GM12878 (cell line): ENCODE results near the gene MSI2. TPM values are rescaled to one million over a fixed set of nuclear protein-coding genes. Genes with fewer than 3 reads are reported as not detected.

Experiments used
- ATAC-seq: fragments of 200-7000 bp; cut with Tn5 transposase; 3 replicates; pipeline ENCODE4 v1.9.1; 2020; ENCODE audit warnings: mild to moderate bottlenecking, moderate library complexity
- BruUV-seq: library from RNA; stranded (reverse); fragments of 400-500 nt; replicated peaks from 2 replicates; lab custom pipeline; 2021; lab: Mats Ljungman, UMichigan
- CTCF ChIA-PET: fragments of 300-600 bp; sonication (Branson Sonifier 250); formaldehyde crosslinking; extraction: SDS; loops from one replicate; lab custom pipeline; 2021; ENCODE audit warnings: inconsistent platforms; lab: Yijun Ruan, JAX
- POLR2A ChIA-PET: fragments of 350-600 bp; formaldehyde crosslinking; extraction: SDS; loops from one replicate; lab custom pipeline; 2021; ENCODE audit warnings: inconsistent platforms; lab: Charles Lee
- RAD21 ChIA-PET: fragments of 300-600 bp; sonication (Branson Sonifier 250); formaldehyde crosslinking; loops from one replicate; lab custom pipeline; 2023; ENCODE audit warnings: antibody characterized with exemption; ENCODE audit not compliant: unreplicated experiment; lab: Charles Lee
- SMC1A ChIA-PET: fragments of 300-600 bp; sonication (Branson Sonifier 250); formaldehyde crosslinking; loops from one replicate; lab custom pipeline; 2023; ENCODE audit not compliant: unreplicated experiment, uncharacterized antibody; lab: Charles Lee
- DNase-seq: peaks from one replicate; pipeline ENCODE4 v3.0.0-alpha.2; 2011; ENCODE audit warnings: low read depth, low spot score
- FAIRE-seq: peaks from 3 replicates; lab custom pipeline; 2011; peaks lifted over from hg19 to GRCh38; lab: Jason Lieb, UNC
- H2AFZ ChIP-seq: 2 replicates; pipeline ENCODE4 v1.6.0; 2011; ENCODE audit warnings: low read depth, low read length, control low read depth; ENCODE audit not compliant: control insufficient read depth
- H3K27ac ChIP-seq: 2 replicates; pipeline ENCODE4 v1.5.1; 2011; ENCODE audit warnings: control low read depth; ENCODE audit not compliant: control insufficient read depth, insufficient read depth
- H3K27me3 ChIP-seq, 2 experiments: replicated peaks in 1 of 2; 2 replicates each; pipeline versions ENCODE4 v1.6.0 to v1.6.1; 2011; ENCODE audit warnings: low read length in 1 of 2; ENCODE audit not compliant: control insufficient read depth in 2 of 2, insufficient read depth in 2 of 2
- H3K36me3 ChIP-seq, 2 experiments: 2 replicates each; pipeline ENCODE4 v1.5.1; 2011; ENCODE audit warnings: low read length in 1 of 2; ENCODE audit not compliant: control insufficient read depth in 2 of 2, insufficient read depth in 2 of 2
- H3K4me1 ChIP-seq: 2 replicates; pipeline ENCODE4 v1.6.1; 2011; ENCODE audit warnings: mild to moderate bottlenecking, low read length, moderate library complexity, mixed read lengths; ENCODE audit not compliant: control insufficient read depth, insufficient read depth
- H3K4me2 ChIP-seq: 2 replicates; pipeline ENCODE4 v1.6.0; 2011; ENCODE audit warnings: control low read depth; ENCODE audit not compliant: control insufficient read depth, insufficient read depth
- H3K4me3 ChIP-seq: fragments of 200-600 bp; sonication (generic); 2 replicates; pipeline ENCODE4 v1.5.1; 2016
- H3K79me2 ChIP-seq: 2 replicates; pipeline ENCODE4 v1.6.0; 2011; ENCODE audit warnings: low read length; ENCODE audit not compliant: control insufficient read depth, insufficient read depth
- H3K9ac ChIP-seq: 2 replicates; pipeline ENCODE4 v1.8.0; 2011; ENCODE audit warnings: low read length, control low read depth, mixed read lengths; ENCODE audit not compliant: control insufficient read depth, insufficient read depth
- H3K9me3 ChIP-seq: replicated peaks from 3 replicates; pipeline ENCODE4 v1.5.1; 2011; ENCODE audit warnings: mild to moderate bottlenecking, low read length; ENCODE audit not compliant: control insufficient read depth, insufficient read depth
- H4K20me1 ChIP-seq: 2 replicates; pipeline ENCODE4 v1.6.0; 2011; ENCODE audit not compliant: control insufficient read depth, insufficient read depth
- CREM ChIP-seq: IDR thresholded peaks from 2 replicates; pipeline ENCODE4 v1.6.1; 2014; ENCODE audit warnings: antibody characterized with exemption, low read depth
- E4F1 ChIP-seq: fragments of 450-650 bp; IDR thresholded peaks from 2 replicates; pipeline ENCODE4 v1.6.1; 2018; ENCODE audit warnings: borderline replicate concordance, mild to moderate bottlenecking; ENCODE audit not compliant: partially characterized antibody
- KAT2A ChIP-seq: conservative IDR thresholded peaks from 2 replicates; pipeline ENCODE4 v1.6.1; 2011; ENCODE audit warnings: low read depth, low read length; ENCODE audit not compliant: control insufficient read depth
- MTA2 ChIP-seq: fragments of 450-650 bp; IDR thresholded peaks from 2 replicates; pipeline ENCODE4 v1.6.1; 2016; ENCODE audit warnings: low read depth, mild to moderate bottlenecking, moderate library complexity
- MXI1 ChIP-seq: fragments of 150-350 bp; IDR thresholded peaks from 2 replicates; pipeline ENCODE4 v1.6.1; 2011; ENCODE audit warnings: low read depth, mild to moderate bottlenecking, inconsistent platforms, low read length, improper control_type of control experiment
- NFIC ChIP-seq: IDR thresholded peaks from 2 replicates; pipeline ENCODE4 v1.6.1; 2012; ENCODE audit warnings: low read depth, mild to moderate bottlenecking, inconsistent platforms, low read length, moderate library complexity
- SP1 ChIP-seq: IDR thresholded peaks from one replicate; pipeline ENCODE4 v1.6.1; 2011; ENCODE audit warnings: low read depth, low read length
- YBX1 ChIP-seq: fragments of 450-650 bp; IDR thresholded peaks from 2 replicates; pipeline ENCODE4 v1.6.1; 2016; ENCODE audit warnings: antibody characterized with exemption
- ZNF217 ChIP-seq: fragments of 450-650 bp; IDR thresholded peaks from 2 replicates; pipeline ENCODE4 v1.6.1; 2017; ENCODE audit warnings: antibody characterized with exemption, mild to moderate bottlenecking
- WGBS: methylation state at CpG from one replicate; pipeline ENCODE4 v1.1.6; 2016; ENCODE audit warnings: low lambda C conversion rate; ENCODE audit not compliant: insufficient replicate concordance, insufficient coverage; ENCODE audit errors: missing lambda C conversion rate; 5-methylcytosine and 5-hydroxymethylcytosine counted together
- in situ Hi-C: fragments of 300-500 bp; cut with MboI; formaldehyde crosslinking; loops from 9 replicates; pipeline ENCODE4 v1.14.3; 2018; ENCODE audit warnings: mixed read lengths
- intact Hi-C: fragments of 100-400 bp; cut with micrococcal nuclease; formaldehyde crosslinking; loops from one replicate; pipeline ENCODE4 v1.14.2; 2022; ENCODE audit not compliant: unreplicated experiment
- polyA plus RNA-seq, 11 experiments: library from polyadenylated mRNA; depleted of rRNA in 4 of 11; unstranded in 6 of 11; stranded (reverse) in 5 of 11; fragments of >200 nt; fragmentation: Nextera tagmentation in 4 of 11; fragmentation: Illumina TruSeq in 1 of 11; extraction: Ambion mirVana in 4 of 11; extraction: Trizol in 1 of 11; gene quantifications; 1 replicate in 1 of 11; 2 replicates in 10 of 11; pipeline versions ENCODE4 v1.2.1 to v1.2.3, GENCODE V29; 2011 to 2016; ENCODE audit warnings: inconsistent platforms in 2 of 11, missing spikeins in 2 of 11, low read depth in 1 of 11
- total RNA-seq, 4 experiments: library from RNA; depleted of rRNA in 3 of 4; stranded (reverse); fragments of >200 nt in 3 of 4; fragmentation: Illumina TruSeq in 1 of 4; extraction: Trizol in 1 of 4; gene quantifications; 2 replicates each; pipeline versions ENCODE4 v1.2.1 to v1.2.3, GENCODE V29; 2013 to 2021
- TF ChIP-seq, protein P1 (sequence below): fragments of 450-650 bp; IDR thresholded peaks from 2 replicates; pipeline ENCODE4 v1.6.1; 2017; ENCODE audit warnings: mild to moderate bottlenecking, low read depth, inconsistent platforms; ENCODE audit not compliant: poor library complexity, severe bottlenecking

The MSI2 gene
- total and polyA plus RNA-seq, 10 of the 15 experiments (the other 5 are each of a cell fraction or from before 2014, with no cell fraction given) = 6.1 to 76.1 (median 42.0) TPM

DNA sequence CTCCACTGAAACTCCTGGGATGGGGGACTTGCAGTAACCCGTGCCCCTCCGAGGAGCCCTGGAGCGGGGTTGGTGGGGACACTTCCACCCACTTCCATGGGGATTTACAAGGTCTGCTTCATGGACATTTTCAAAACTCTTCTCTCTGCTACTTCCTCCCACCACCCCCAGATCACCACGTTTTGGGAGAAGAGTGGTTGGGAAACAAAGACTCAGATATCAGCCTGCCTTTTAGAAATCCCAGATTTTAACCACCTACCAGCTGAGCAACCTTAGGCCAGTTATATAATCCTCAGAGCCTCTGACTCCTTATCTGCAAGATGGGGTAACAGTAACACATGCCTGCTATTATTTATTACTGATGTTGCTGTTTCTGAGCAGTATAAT lies 304.0 kb downstream of the MSI2 start:
- peaks cover 13% of the 10 kb centered on the region for H3K4me1 ChIP-seq

More for the DNA sequence above, 304.0 kb downstream of the MSI2 start:
- no peak overlapping the region for H3K9ac ChIP-seq
- no peak for TF ChIP-seq SP1
- no peak for TF ChIP-seq KAT2A
- no peak for TF ChIP-seq MTA2
- TF ChIP-seq E4F1 = no peak
- TF ChIP-seq CREM = no peak
- TF ChIP-seq MXI1 = no peak
- no peak for TF ChIP-seq NFIC
- TF ChIP-seq YBX1 = no peak
- TF ChIP-seq ZNF217 = no peak
- TF ChIP-seq, protein P1, sequence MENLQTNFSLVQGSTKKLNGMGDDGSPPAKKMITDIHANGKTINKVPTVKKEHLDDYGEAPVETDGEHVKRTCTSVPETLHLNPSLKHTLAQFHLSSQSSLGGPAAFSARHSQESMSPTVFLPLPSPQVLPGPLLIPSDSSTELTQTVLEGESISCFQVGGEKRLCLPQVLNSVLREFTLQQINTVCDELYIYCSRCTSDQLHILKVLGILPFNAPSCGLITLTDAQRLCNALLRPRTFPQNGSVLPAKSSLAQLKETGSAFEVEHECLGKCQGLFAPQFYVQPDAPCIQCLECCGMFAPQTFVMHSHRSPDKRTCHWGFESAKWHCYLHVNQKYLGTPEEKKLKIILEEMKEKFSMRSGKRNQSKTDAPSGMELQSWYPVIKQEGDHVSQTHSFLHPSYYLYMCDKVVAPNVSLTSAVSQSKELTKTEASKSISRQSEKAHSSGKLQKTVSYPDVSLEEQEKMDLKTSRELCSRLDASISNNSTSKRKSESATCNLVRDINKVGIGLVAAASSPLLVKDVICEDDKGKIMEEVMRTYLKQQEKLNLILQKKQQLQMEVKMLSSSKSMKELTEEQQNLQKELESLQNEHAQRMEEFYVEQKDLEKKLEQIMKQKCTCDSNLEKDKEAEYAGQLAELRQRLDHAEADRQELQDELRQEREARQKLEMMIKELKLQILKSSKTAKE = no peak
- H3K36me3 ChIP-seq = peaks cover 0 to 9% of the 10 kb centered on the region in 2 experiments; a peak in 3 of 4 replicates
- intact Hi-C loops = no loop called here
- no peak overlapping the region for H3K27ac ChIP-seq
- no peak overlapping the region for H3K4me2 ChIP-seq
- BruUV-seq = TSS peak; percentile 8
- 79% methylated on average over 4 of the region's 4 CpGs for WGBS
- no peaks in the 10 kb centered on the region for H3K27me3 ChIP-seq
- FAIRE-seq = no peak
- RAD21 ChIA-PET = no interaction called here
- DNase-seq = no peak
- no peaks in the 10 kb centered on the region for H4K20me1 ChIP-seq
- no peak for ATAC-seq
- CTCF ChIA-PET = no interaction called here
- SMC1A ChIA-PET = no interaction called here
- H3K4me3 ChIP-seq = no peak overlapping the region
- POLR2A ChIA-PET = no interaction called here
- in situ Hi-C loops = no loop called here
- H3K79me2 ChIP-seq = no peaks in the 10 kb centered on the region
- H2AFZ ChIP-seq = no peak overlapping the region
- no peaks in the 10 kb centered on the region for H3K9me3 ChIP-seq
